ENCODE results near the gene PASK.

Gene PASK

DNA sequence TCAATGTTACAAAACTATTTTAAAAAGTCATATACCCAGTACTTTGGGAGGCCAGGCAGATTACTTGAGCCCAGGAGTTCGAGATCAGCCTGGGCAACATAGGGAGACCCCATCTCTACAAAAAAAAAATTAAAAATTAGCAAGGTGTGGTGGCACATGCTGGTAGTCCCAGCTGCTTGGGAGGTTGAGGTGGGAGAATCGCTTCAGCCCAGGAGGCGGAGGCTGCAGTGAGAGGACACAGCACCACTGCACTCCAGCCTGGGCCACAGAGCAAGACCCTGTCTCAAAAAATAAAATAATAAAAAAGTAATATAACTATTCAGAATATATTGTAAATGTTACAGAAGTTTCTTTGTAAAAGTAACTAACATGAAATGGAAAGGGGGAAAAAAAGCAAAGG, 1.9 kb downstream of the PASK start:
- no peak for DNase-seq (ENCODE audit: low read depth)

DNA sequence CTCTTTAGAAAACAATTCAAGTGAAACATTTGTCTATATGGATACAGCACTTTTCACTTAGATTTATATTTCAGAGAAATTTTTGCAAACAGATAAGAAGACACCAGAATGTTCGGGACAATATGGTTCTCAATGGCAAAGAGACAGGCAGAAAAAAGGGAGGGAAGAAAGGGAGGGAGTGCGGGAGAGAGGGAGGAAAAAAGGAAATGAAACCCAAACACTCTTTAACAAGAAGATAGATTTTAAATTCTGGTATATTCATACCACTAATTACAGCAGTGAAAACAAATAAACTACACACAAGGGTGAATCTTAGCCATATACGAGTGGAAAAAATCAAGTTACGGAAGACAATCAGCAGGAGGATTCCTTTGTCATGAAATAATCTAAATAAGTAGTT, 3.0 kb downstream of the PASK start:
- DNase-seq (ENCODE audit: low read depth) = no peak

DNA sequence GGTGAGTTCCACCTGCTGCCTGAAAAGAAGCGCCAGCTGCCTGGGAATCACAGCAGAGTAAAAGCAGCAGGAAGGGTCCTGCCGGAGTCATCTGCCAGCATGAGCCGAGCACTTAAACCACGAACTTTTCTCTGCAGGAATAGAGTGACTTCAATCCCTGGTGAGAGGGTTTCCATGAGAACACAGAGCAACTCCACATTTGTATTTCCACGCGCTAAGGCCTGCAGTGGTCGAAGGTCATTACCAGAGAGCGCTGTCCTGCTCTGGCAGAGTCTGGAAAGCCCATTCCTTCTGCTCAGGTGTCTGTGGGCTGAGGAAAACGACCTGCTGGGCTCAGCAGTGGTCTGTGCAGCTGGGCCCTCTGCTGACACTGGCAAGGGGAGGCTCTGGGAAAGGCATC, 6.7 kb downstream of the PASK start:
- no peak for DNase-seq (ENCODE audit: low read depth)

DNA sequence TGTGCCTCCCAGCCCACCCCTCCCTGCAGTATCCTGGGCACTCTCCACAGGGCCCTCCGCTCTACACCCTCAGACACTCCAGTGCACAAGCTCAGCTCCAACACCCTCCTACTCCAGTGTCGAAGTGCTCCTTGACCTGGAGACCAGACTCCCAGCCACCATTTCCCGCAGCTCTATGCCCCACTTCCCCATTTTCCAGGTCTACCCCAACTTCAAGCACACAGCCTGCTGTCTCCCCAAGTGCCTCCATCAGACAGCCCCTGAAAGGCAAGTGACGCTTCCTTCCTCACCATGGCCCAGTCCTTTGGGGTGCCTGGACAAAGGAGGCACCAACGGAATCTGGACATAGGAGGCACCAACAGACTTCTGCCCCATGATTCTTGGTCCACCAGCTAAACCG, 7.2 kb downstream of the PASK start:
- no peak for DNase-seq (ENCODE audit: low read depth)

DNA sequence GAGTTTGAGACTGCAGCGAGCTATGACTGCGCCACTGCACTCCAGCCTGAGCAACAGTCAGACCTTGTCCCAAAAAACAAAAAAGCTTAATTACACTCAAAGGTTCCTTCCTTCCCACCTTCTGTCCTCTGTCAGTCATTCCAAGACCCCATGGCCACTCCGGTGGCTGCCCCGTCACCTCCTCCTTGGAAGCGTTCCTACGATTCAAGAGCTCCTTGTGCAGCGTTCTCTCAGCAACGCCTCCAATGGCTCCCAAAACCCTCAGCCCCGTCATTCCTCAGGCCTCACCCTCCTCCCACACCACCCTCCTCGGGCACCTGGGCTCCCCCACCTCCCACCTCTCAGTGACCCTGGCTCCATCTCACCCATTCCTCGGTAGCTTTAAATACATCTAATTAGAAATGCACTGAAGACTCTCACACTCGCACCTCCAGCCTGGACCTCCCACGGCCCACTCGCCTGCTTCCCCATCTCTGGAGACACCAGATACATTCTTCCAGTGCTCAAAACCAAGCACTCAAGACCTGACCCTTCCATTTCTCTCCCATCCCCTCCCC, 8.0 kb downstream of the PASK start:
- DNase-seq (ENCODE audit: low read depth) = no peak

DNA sequence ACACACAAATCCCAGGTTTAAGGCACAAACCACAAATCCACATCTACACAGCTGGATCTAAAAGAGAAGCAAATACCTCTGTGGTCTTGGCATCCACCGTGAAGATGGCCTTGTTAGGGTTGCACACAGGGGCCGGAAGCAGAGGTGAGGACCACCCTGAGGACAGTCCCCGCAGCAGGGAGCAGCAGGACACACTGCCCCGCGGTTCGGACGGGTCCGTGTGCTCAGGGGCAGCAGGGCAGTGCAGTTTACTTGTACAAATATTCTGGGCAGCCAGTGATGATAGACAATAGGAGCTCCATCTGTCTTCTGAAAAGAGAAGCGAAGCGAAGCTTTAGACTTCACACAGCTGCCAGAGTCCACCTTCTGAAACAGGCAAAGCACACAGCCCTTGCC, 8.8 kb downstream of the PASK start:
- DNase-seq (ENCODE audit: low read depth) = no peak

DNA sequence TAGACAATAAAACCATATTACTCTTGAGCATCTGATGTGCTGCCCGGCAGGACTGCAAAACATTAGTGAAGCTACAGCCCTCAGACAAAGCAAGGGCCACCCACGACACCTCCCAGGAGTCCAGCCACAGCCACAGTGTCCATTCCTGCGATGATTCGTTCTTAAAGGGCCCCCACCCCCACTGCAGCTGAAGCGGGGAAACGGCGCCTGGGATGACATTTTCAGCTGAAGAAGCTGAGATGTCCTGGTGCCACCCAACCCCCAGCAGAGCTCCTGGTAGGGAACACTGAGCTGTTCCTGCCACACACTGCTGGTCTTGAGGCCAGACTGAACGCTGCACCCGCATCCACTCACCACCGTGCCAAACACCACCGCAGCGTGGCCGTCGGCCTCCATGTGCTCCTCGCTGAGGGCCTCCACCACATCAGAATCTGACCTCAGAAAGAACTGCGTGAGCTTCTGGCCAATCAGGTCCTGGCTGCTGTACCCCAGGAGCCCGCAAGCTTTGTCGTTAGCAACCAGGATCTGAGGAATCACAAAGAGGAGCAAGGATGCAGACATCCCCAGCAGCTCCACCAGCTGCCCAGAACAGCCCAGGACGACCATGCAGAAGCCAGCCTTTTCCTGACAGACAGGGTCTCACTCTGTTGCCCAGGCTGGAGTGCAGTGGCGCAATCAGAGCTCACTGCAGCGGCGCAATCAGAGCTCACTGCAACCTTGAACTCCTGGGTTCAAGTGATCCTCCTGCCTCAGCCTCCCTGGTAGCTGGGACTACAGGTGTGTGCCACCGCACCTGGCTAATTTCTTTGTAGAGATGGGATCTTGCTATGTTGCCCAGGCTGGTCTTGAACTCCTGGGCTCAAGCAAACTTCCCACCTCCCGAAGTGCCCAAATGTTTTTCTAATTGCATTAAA, 9.5 kb downstream of the PASK start:
- DNase-seq (ENCODE audit: low read depth) = no peak

DNA sequence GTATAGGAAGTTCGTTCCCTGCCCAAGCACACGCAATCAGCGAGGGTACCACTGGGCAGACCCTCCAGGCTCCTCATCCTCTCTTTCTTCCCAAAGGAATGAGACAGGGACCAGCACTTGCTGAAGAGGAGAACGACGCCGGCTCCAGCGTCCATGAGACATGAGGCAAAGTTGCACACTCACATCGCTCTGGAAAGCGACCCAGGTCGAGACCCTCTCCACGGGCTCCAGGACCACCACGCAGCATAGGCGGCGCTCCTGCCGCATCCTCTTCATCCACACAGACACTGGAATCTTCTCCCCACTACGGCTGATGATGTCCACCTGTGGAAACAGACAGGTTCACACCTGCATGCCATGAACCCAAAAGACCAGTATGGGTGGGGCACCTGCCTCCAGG, 10.8 kb downstream of the PASK start:
- no peak for DNase-seq (ENCODE audit: low read depth)

DNA sequence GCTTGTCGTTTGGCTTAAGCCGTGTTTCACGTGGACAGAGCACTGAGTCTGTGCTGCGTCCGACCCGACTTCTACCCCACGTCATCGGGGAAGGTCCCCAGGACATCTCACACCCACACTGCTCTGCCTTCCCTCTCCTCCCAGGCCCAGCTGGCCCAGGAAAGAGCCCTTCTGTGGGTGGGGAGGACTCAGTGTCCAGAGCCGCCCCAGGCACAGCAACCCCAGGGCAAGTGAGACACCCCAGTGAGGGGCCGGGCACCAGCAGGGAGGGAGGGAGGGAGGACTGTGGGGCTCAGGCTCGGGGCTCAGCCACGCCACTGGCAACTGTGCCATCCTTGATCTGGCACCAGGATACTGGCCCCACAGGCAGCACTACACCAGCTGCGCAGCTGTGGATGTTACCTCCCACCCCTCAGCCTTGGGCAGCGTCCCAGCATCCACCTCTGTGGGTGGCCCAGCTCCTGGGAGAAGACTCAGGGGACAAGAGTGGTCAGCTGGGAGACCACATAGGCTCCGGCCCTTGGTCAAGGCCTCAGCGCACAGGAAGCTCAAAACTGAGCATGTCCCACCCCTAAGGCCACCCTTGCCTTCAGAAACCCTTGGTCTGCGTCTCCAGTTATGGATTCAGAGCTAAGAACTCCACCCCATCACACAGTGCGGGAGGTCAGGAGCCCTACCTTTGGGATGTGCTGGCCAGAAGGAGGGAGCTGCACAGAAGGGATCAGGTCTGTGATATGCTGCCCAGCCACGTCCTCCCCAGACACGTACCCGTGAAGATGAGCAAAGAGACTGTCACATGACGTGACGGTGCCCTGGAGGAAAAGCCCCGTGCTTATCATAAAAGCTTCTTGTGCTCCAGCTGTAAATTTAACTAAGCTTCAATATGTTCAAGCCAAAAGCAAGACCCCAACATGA, 11.7 kb downstream of the PASK start:
- DNase-seq (ENCODE audit: low read depth) = no peak

DNA sequence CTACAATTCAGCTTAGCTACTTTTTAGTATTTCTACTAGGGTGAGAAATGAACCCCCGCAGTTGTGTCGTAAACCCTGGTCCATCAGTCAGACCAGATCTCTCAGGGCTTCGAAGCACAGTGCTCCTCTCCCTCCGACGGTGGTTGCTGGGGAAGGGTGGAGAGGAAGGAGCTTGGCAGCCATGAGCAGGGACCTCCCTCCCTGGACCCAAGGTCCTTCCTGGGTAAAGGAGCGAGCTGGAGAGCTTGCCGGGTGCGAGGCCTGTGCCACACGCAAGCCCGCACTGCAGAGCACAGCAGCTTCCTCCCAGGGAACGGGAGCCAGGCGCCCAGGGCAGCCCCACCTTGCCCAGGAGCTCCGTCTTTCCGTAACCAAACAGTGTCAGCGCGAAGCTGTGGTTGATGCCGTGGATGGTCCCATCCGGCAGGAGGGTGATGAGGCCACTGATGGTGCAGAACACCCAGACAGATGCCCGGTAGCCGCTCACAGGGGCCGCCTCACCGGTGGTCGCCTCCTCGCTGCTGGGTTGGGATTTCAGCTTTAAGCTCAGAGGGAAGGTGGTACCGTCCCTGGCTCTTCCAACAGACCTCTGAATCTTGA, 12.5 kb downstream of the PASK start:
- DNase-seq (ENCODE audit: low read depth) = no peak

DNA sequence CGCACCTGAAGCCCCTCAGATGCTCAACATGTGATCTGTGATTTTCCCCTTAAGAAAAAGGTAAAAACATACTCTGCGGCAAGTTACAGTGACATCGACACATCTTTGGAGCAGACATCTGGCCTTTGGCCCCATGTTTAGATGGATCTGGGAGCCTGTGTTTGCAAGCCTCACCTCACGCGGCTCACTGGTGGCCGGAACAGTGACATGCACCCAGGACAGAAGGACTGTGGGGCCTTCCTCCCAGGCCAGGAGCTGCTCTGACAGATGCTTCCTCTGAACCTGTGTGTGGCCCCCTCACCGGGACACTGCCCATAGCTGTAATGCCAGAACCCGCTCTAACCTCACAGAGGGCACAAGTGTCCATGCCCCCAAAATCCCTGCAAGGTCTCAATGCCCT, 13.1 kb downstream of the PASK start:
- DNase-seq (ENCODE audit: low read depth) = no peak

DNA sequence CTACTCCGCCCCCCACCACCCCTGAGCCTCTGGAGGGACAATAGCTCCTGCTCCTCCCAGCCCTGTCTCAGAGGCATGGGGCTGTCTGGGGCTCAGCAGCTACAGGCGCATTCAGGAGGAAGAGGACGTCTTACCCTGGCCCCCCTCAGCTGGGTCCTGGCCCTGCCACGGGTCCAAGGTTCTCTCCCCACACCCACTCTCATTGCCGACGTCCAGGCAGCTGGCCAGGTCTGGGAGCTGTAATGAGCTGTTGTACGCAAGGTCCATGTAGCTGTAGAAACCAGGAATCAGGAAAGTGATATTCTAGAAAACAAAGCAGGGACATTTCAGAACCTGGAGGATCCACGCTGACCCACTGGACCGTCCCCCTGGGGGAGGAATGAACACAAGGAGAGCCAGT, 13.5 kb downstream of the PASK start:
- no peak for DNase-seq (ENCODE audit: low read depth)

DNA sequence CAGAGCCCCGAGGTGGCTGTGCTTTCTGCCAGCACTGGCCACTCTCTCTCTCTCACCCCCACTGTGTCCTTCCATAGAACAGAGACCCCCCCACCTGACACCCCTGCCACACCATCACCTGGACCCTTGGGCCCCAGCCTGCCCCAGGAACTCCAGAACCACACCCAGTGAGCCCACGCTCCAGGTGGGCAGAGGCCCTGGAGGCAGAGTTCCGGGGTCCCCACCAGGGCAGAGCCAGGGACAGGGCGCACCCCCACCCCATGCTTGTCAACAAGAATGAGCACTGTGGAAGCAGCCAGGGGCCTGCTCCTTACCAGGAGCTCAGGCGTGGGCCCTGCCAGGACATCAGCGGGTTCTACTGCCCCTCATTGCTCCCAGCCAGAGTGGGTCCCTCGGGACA, 14.6 kb downstream of the PASK start:
- no peak for DNase-seq (ENCODE audit: low read depth)

DNA sequence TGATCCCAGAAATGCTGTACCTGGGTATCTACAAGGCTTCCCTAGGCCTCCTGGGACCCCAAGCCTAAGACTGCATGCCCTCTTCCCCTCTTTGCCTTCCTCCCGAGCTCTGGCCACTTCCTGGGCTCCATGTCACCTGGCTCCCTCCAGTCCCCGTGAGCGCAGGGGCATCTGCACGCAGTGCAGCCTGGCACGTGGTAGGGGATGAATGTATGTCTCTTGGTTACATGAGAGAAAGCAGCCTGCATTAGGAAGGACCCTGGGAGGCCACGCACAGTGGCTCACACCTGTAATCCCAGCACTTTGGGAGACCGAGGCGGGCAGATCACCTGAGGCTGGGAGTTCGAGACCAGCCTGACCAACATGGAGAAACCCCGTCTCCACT, 15.8 kb downstream of the PASK start:
- no peak for DNase-seq (ENCODE audit: low read depth)

DNA sequence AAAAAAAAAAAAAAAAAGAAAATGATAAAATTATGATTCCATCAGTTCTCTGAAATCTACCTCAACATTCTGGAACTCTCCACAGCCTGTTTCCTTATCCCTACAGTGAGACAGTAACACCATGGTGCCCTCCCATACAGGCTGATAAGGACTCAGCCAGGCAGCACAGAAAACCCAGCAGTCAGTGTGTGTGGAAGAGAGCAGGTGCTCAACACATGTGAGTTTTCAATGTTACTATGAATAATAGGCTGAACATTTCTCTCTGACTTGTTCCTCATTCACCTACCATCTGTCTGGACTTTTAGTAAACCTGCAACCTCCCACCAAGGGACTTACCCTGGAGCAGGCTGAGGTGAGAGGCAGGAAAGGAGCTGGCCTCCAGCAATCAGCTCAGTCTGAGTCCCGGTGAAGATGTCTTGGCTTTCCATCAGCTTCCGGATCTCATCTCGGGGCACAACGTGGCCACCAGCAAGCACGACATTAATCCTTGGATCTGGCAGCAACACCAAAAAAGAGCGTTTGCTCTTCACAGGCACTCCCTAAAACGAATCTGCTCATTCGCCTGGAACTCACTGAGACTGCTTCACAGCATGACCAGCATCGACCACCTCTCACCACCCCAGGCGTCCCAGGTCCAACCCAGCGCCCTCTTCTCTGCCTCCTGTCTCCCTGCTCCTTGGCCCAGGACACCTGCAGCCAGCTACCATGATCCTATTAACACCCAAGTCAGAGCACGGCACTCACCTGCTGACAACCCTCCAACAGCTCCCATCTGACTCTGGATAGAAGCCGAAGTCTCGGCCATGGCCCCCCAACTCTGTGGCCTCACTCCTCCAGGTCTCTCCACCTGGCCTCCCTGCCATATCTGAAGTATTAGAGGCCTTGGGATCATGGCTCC, 16.5 kb downstream of the PASK start:
- DNase-seq (ENCODE audit: low read depth) = no peak

DNA sequence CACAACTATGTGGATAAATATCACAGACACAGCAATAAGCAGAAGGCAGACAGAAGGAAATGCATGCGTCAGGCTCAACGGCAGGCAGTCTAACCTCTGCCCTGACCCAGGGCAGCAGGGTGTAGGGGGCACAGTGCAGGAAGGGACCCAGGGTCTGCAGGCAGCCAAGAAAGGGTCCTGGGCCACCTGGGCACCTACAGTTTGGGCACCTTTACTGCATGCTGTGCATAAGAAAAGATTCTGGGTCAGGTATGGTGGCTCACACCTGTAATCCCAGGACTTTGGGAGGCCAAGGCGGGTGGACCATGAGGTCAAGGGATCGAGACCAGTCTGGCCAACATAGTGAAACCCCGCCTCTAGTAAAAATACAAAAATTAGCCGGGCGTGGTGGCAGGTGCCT, 17.7 kb downstream of the PASK start:
- no peak for DNase-seq (ENCODE audit: low read depth)

DNA sequence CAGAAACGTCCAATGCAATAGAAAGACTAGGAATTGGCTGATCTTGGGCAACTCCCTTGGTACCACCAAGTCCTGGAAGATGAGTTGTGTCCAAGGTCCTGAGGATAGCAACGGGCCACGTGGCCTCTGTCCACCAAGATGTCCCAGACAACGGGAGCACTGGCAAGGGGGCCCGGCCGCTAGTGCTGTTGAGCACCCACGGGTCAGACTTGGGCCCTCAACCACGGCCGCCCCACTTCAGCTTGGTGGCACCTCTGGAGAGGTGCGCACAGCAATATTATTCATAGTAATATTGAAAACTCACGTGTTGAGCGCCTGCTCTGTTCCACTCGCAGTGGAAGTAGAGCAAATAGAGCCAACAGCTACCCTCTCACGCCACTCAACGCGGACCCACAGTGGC, 19.0 kb downstream of the PASK start:
- no peak for DNase-seq (ENCODE audit: low read depth)

DNA sequence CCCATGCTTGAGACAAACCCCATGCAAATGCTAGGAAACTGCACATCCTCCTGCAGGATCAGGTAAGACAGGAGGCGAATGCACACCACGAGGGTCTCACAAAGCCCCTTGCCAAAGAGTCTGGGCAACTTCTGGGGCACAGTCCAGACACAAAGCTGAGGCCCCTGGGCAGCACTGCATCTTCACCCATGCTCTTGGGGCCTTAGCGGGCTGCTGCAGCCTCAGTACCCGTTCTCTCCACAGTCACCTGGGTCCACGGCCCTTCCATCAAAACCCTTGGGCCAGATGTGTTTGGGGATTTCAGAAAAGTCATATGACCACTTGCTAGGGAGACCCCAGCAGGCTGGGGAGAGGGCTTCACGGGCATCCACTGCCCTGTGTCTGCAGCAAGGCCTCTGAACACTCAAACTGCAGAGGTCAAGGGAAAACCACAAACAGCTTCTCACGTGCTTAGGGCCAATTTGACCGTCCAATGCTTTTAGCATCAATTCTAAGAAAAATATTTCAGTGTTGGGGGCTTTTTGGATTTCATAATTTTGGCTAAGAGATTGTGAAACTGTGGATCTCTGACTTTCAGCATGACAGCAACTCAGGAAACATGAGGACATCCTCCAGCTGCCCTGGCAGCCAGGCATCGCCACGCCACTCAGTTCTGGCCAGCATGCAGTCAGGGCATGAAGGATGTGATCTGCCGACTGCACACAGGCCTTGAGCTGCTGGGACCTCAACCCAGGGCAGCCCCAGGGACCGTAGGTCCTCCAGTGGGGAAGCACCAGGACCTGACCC, 20.0 kb downstream of the PASK start:
- DNase-seq (ENCODE audit: low read depth) = no peak

DNA sequence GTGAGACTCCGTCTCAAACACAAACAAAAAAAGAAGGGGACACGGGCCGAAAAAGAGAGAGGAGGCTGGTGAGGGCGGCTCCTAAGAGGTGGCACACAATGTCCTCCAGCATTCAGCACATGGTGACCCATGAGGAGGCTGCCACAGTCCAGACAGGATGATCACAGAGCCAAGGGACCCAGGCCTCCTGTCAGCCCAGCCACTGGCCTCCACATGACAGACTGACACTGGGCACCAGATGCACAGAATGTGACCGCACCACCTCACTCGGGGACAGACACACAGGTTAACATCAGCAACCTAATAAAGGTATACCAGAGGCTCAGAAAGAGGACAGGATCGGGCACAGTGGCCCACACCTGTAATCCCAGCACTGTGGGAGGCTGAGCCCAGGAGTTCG, 21.0 kb downstream of the PASK start:
- DNase-seq (ENCODE audit: low read depth) = no peak

DNA sequence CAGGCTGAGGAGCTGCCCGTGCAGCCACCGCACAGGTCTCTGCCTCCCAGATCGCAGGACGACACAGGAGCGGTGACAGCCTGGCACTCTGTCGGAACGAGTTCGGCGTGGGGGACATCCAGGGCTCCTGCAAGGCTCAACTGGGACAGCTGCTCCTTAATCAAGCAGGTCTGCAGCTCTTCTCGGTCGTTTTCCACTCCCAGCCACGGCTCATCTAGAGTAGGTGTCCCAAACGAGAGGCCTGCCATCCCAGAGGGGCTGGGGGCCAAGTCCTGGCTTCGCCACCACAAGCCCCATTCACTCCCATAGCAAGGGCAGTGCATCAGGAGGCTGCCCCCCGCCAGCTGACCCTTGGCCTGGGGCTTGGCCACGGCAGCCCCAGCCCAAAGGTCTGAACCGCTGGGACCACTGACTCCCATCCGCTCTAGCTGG, 22.5 kb downstream of the PASK start:
- no peak for DNase-seq (ENCODE audit: low read depth)

DNA sequence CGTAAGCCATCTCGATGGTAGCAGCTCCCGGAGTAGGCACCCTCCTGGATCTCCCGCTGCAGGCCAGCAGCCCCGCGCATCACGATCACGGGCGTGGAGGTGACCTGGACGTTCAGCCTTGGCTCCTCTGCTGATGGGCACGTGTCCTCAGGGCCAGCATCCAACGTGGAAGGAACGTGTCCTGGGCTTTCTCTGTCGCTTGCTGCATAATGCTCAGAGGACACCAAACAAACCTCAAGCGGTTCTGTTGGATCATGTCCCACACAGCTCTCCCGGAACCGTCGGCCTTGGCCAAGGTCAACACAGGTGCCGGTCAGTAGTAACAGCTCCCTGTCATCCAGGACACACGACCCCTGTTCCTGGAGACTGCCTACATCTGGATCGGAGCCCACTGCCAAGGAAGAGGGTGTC, 23.1 kb downstream of the PASK start:
- no peak for DNase-seq (ENCODE audit: low read depth)

Measured in activated gamma-delta T cell treated with anti-CD3 and anti-CD28 coated beads, Interleukin-2, amount 50 U/mL, for 16 hours (primary cell).